Spleen (tissue), 13 donors: ENCODE data around the gene MS4A14. TPM values are rescaled to one million over a fixed set of nuclear protein-coding genes. Genes with fewer than 3 reads are reported as not detected.

Experiments used
- DNase-seq: peaks from one replicate; pipeline ENCODE4 v3.0.0-alpha.2; 2020
- H3K27ac ChIP-seq, 8 donors: fragments of 200-600 bp; sonication (generic) in 7 of 8; 1 replicate in 4 of 8; 2 replicates in 4 of 8; pipeline versions ENCODE4 v1.5.0 to v1.8.0; 2016 to 2021; ENCODE audit warnings: inconsistent platforms in 4 of 8, mild to moderate bottlenecking in 4 of 8, moderate library complexity in 1 of 8
- H3K27me3 ChIP-seq, 7 donors: fragments of 200-600 bp; sonication (generic) in 6 of 7; replicated peaks in 1 of 7; 1 replicate in 4 of 7; 2 replicates in 3 of 7; pipeline versions ENCODE4 v1.5.0 to v1.8.0; 2016 to 2021; ENCODE audit warnings: inconsistent platforms in 3 of 7, mild to moderate bottlenecking in 1 of 7
- H3K36me3 ChIP-seq, 6 donors: fragments of 200-600 bp; sonication (generic) in 5 of 6; 1 replicate in 4 of 6; 2 replicates in 2 of 6; pipeline versions ENCODE4 v1.5.0 to v1.8.0; 2016 to 2021; ENCODE audit warnings: inconsistent platforms in 2 of 6
- H3K4me1 ChIP-seq, 6 donors: fragments of 200-600 bp; sonication (generic) in 5 of 6; 1 replicate in 3 of 6; 2 replicates in 3 of 6; pipeline versions ENCODE4 v1.5.0 to v1.8.0; 2016 to 2021; ENCODE audit warnings: inconsistent platforms in 3 of 6
- H3K4me3 ChIP-seq, 8 donors: fragments of 200-600 bp; sonication (generic) in 7 of 8; 1 replicate in 4 of 8; 2 replicates in 4 of 8; pipeline versions ENCODE4 v1.5.0 to v1.8.0; 2016 to 2021; ENCODE audit warnings: inconsistent platforms in 4 of 8, mild to moderate bottlenecking in 4 of 8, moderate library complexity in 2 of 8
- H3K9me3 ChIP-seq, 8 donors: fragments of 200-600 bp; sonication (generic) in 7 of 8; 1 replicate in 4 of 8; 2 replicates in 4 of 8; pipeline versions ENCODE4 v1.5.0 to v1.8.0; 2016 to 2021; ENCODE audit warnings: inconsistent platforms in 4 of 8
- CTCF ChIP-seq, 11 experiments: fragments of 200-600 bp in 7 of 11; fragments of 450-650 bp in 4 of 11; sonication (generic) in 4 of 11; IDR thresholded peaks in 8 of 11; conservative IDR thresholded peaks in 3 of 11; 1 replicate in 7 of 11; 2 replicates in 4 of 11; pipeline versions ENCODE4 v1.4.0 to v1.8.0; 2016 to 2021; ENCODE audit warnings: antibody characterized with exemption in 11 of 11, inconsistent platforms in 4 of 11, mild to moderate bottlenecking in 1 of 11
- POLR2A ChIP-seq, 3 donors: fragments of 450-650 bp; IDR thresholded peaks; one replicate each; pipeline ENCODE4 v1.5.1; 2017; ENCODE audit warnings: antibody characterized with exemption in 3 of 3, mild to moderate bottlenecking in 1 of 3
- POLR2AphosphoS5 ChIP-seq, 3 donors: sonication (generic); formaldehyde crosslinking; IDR thresholded peaks; one replicate each; pipeline ENCODE4 v1.5.1; 2017; ENCODE audit warnings: antibody characterized with exemption in 3 of 3
- WGBS, 5 donors: extraction: QIAGEN DNeasy Blood & Tissue Kit in 3 of 5; methylation state at CpG; one replicate each; pipeline versions ENCODE4 v1.1.5 to v1.1.7; 2013 to 2018; 5-methylcytosine and 5-hydroxymethylcytosine counted together
- intact Hi-C: fragments of 100-400 bp; cut with DNase I; formaldehyde crosslinking; loops from one replicate; pipeline ENCODE4 v1.15.0; 2023; ENCODE audit warnings: low total_unique reads
- long read RNA-seq, 2 donors: transcript quantifications; one replicate each; lab custom pipeline, GENCODE V29; 2026
- polyA plus RNA-seq, 3 donors: library from polyadenylated mRNA; stranded (reverse); fragments of 200-250 nt; gene quantifications; one replicate each; pipeline ENCODE4 v1.2.1, GENCODE V29; 2013
- total RNA-seq, 7 donors: library from RNA; depleted of rRNA in 3 of 7; stranded (reverse); fragments of >200 nt in 3 of 7; fragmentation: NEBNext Ultra II Directional in 4 of 7; extraction: Animal tissue kit (Norgen Biotek cat#: 25700) in 4 of 7; gene quantifications; one replicate each; pipeline versions ENCODE4 v1.1.0 to v1.2.1, GENCODE V29; 2016 to 2021
- donor health status: healthy with polysubstance abuse.
- donor health status: DM: no; HTN: no; CAD: no; lungs with moderate emphysema.
- donor health status: DM: no; HTN: no; CAD: no.
- donor health status: Bipolar disorder and iron deficiency.
- donor health status: healthy.
- donor health status: DM: no; HTN: no; CAD: no.
- donor health status: DM: yes; HTN: yes; CAD: no.

MS4A14 gene, protein sequence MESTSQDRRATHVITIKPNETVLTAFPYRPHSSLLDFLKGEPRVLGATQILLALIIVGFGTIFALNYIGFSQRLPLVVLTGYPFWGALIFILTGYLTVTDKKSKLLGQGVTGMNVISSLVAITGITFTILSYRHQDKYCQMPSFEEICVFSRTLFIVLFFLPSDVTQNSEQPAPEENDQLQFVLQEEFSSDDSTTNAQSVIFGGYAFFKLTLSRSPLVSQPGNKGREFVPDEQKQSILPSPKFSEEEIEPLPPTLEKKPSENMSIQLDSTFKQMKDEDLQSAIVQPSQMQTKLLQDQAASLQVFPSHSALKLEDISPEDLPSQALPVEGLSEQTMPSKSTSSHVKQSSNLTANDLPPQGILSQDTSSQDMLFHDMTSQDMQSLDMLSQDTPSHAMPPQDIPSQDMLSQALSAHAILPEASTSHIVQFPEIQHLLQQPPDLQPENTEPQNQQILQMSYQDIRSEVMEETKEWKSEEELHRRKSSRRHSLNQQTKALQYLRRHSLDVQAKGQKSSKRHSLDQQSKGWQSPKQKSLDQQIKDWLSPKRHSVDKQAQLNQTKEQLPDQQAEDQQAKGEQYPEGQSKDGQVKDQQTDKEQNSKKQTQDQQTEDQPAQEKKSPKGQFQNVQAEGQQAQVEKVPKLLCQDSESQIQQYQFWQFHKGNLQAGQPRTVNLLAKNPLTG
- total RNA-seq (10 to 100 TPM in 2 of 7 donors, 1 to 10 TPM in 5; 2.6 to 18.0 (median 6.3) TPM), polyA plus RNA-seq (1 to 10 TPM; 1.0 to 5.3 (median 2.4) TPM)
- long read RNA-seq, donor 1, partial matches to known transcripts, result 0 of 1 reads
- long read RNA-seq, donor 1, other reads (novel, unspliced or antisense), result 0 of 1 reads
- long read RNA-seq, donor 2, result 0 reads

- DNase-seq, result no peak
- WGBS, 5 donors, result 52 to 79% (median 64%) methylated on average over 3 of the region's 3 CpGs
- peak within 1 kb of the TSS in 5 of 8 donors; percentile 29 to 79 (median 69) for H3K27ac ChIP-seq
- H3K4me1 ChIP-seq, result peaks cover 0 to 31% (median 3%) of the 10 kb centered on the region in 6 donors
- peaks cover 0 to 8% (median 0%) of the 10 kb centered on the region in 6 donors for H3K36me3 ChIP-seq
- no peaks in the 10 kb centered on the region for H3K27me3 ChIP-seq
- intact Hi-C loops, result no loop called here
- peak in 1 of 3 donors; percentile 5 for TF ChIP-seq POLR2AphosphoS5 (IDR thresholded peaks at IDR 0.05)
- TF ChIP-seq CTCF (IDR thresholded peaks at IDR 0.05 in 8 of 11, conservative IDR thresholded peaks at IDR 0.05 in 3 of 11), result no peak
- H3K9me3 ChIP-seq, result peaks cover 0 to 1% (median 0%) of the 10 kb centered on the region in 8 donors
- H3K4me3 ChIP-seq, result no peak within 1 kb of the TSS
These were observed at the start of gene MS4A14 for GRCh38 chr11:60396382-60396781. TSS of gene MS4A14 (plus strand) at chr11:60396459. CDS start at chr11:60396579, 120 bp downstream.

- no peaks in the 10 kb centered on the region for H3K36me3 ChIP-seq
- TF ChIP-seq POLR2AphosphoS5 (IDR thresholded peaks at IDR 0.05) (no peak), CTCF (IDR thresholded peaks at IDR 0.05 in 8 of 11, conservative IDR thresholded peaks at IDR 0.05 in 3 of 11) (no peak), POLR2A (IDR thresholded peaks at IDR 0.05) (no peak)
- intact Hi-C loops, result no loop called here
- H3K9me3 ChIP-seq, result no peaks in the 10 kb centered on the region
- no peak for DNase-seq
- no peak overlapping the region for H3K4me3 ChIP-seq
- peaks cover 0 to 5% (median 0%) of the 10 kb centered on the region in 7 donors for H3K27me3 ChIP-seq
- peaks cover 0 to 17% (median 5%) of the 10 kb centered on the region in 6 donors for H3K4me1 ChIP-seq
- H3K27ac ChIP-seq, result peak overlapping the region in 3 of 8 donors; percentile 12 to 33 (median 17)
- WGBS, 5 donors, result 59 to 86% (median 77%) methylated on average over 2 of the region's 2 CpGs
These were observed 49.0 kb upstream of the MS4A14 start for GRCh38 chr11:60347084-60347797.

DNA sequence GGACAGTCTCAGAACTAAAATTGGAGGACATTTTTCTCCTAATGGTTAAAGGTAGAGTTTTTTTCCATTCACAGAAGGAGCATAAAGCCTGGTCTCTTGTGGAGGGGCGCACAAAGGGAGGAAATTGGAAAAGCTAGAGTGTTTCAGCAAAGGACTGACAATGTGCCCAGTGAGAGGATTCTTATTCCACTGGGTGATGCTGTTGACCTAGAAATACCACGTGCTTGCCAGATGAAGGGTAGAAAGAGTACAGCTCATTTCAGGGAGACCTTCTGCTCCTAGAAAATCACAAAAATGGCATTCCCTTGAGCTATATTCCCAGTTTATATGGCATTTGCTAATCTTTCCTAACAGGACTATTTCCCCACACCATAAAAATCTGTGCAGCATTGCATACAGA lies 48.1 kb upstream of the MS4A14 start:
- Histone ChIP-seq H3K4me1 (peaks cover 0 to 17% (median 5%) of the 10 kb centered on the region in 6 donors), H3K9me3 (no peaks in the 10 kb centered on the region), H3K27ac (peak overlapping the region in 2 of 8 donors; percentile 12 to 17), H3K27me3 (no peaks in the 10 kb centered on the region), H3K36me3 (no peaks in the 10 kb centered on the region), H3K4me3 (no peak overlapping the region)
- intact Hi-C loops, result no loop called here
- 64 to 84% (median 73%) methylated on average over 2 of the region's 2 CpGs for WGBS, 5 donors
- DNase-seq, result no peak
- TF ChIP-seq POLR2AphosphoS5 (IDR thresholded peaks at IDR 0.05) (no peak), CTCF (IDR thresholded peaks at IDR 0.05 in 8 of 11, conservative IDR thresholded peaks at IDR 0.05 in 3 of 11) (peak in 4 of 11 experiments; percentile 10 to 16 (median 14)), POLR2A (IDR thresholded peaks at IDR 0.05) (no peak)
